ENCODE data around the gene SPSB1. TPM values are rescaled to one million over a fixed set of nuclear protein-coding genes. Genes with fewer than 3 reads are reported as not detected.

SPSB1 gene
- total and polyA plus RNA-seq, 2 of the 4 experiments (the other 2 are of a cell fraction): 16.7 to 19.8 TPM

GRCh38 chr1:9267827-9268581, 24.7 kb upstream of the SPSB1 start:
- BruUV-seq (replicated peaks): no TSS peak
- peaks cover 27% of the 10 kb centered on the region; the same call in 1 of the 2 replicates for H3K36me3 ChIP-seq (ENCODE audit: control insufficient read depth, insufficient read depth, low read length)
- no peak overlapping the region for H3K9ac ChIP-seq (ENCODE audit: low read depth, low read length)
- intact Hi-C loops (cut with micrococcal nuclease): loop anchor here (1.0 to 5.0 kb wide), 4 partner anchors 21 to 223 kb away; no protein-coding TSS in a partner anchor
- no peak overlapping the region for H2BK15ac ChIP-seq (ENCODE audit: low read depth, low read length)
- CTCF ChIA-PET: interaction anchor here (0.7 to 1.9 kb wide), 2 partner anchors 199 to 223 kb away, joined by 3 to 12 read pairs; no protein-coding TSS in a partner anchor
- ATAC-seq (ENCODE audit: low read depth): no peak
- no peaks in the 10 kb centered on the region for H4K20me1 ChIP-seq (ENCODE audit: insufficient read depth, low read length)
- H4K5ac ChIP-seq (ENCODE audit: low read depth, low read length): no peak overlapping the region
- dilution Hi-C loops (cut with HindIII; ENCODE audit: low sequenced_read_pairs, unreplicated experiment): no loop called here
- no peak overlapping the region for H4K91ac ChIP-seq (ENCODE audit: insufficient read depth, low read depth, low read length)
- WGBS, 2 experiments (ENCODE audit: extremely low coverage in 2 of 2, insufficient read length in 1 of 2): 100% methylated on average over 1 of the region's 7 CpGs; no CpG with 5 or more reads in 1 of the 2 experiments
- in situ Hi-C loops (cut with MboI; ENCODE audit: low sequenced_read_pairs): no loop called here
- H3K56ac ChIP-seq (ENCODE audit: extremely low read depth, insufficient read depth, low read length): no peak overlapping the region
- H2BK5ac ChIP-seq (ENCODE audit: low read depth, low read length, poor library complexity, severe bottlenecking): no peak overlapping the region
- H2AK9ac ChIP-seq (replicated peaks; ENCODE audit: low read depth, low read length, poor library complexity): no peak overlapping the region
- no peak overlapping the region for H3K23ac ChIP-seq (ENCODE audit: low read depth, low read length)
- peaks cover 0 to 12% of the 10 kb centered on the region in 2 experiments; a peak in 1 of 4 replicates for H3K79me1 ChIP-seq (ENCODE audit: low read depth in 1 of 2, low read length in 2 of 2)
- no peak for DNase-seq
- H2BK120ac ChIP-seq (ENCODE audit: low read depth, low read length): no peak overlapping the region
- H2AK5ac ChIP-seq (ENCODE audit: low read depth, low read length): no peak overlapping the region
- no peak for TF ChIP-seq SMC3 (IDR thresholded peaks at IDR 0.05; ENCODE audit: low read depth, low read length)
- no peak for TF ChIP-seq POLR2A (IDR thresholded peaks at IDR 0.05; ENCODE audit: low read depth, low read length)
- TF ChIP-seq MXI1 (IDR thresholded peaks at IDR 0.05; ENCODE audit: borderline replicate concordance, low read depth, low read length): no peak
- no peak for TF ChIP-seq MAZ (IDR thresholded peaks at IDR 0.05; ENCODE audit: borderline replicate concordance, low read depth, low read length)
- no peak overlapping the region for H3K27ac ChIP-seq (ENCODE audit: insufficient read depth, low read length)
- no peaks in the 10 kb centered on the region for H3K27me3 ChIP-seq (ENCODE audit: control insufficient read depth, insufficient read depth, low read length)
- H3K14ac ChIP-seq (replicated peaks; ENCODE audit: low read depth, low read length): no peak overlapping the region
- POLR2A ChIA-PET (ENCODE audit: unreplicated experiment): no interaction called here
- no peak overlapping the region for H3K4ac ChIP-seq (ENCODE audit: low read depth, low read length)
- H2AFZ ChIP-seq (replicated peaks; ENCODE audit: low read length, poor library complexity): no peak overlapping the region
- H3K9me3 ChIP-seq (ENCODE audit: control insufficient read depth, insufficient read depth, low read length): no peaks in the 10 kb centered on the region
- no peak overlapping the region for H3K4me2 ChIP-seq (ENCODE audit: low read depth, low read length)
- H3K9me1 ChIP-seq (ENCODE audit: insufficient read depth, low read length): no peaks in the 10 kb centered on the region; the same call in 1 of the 2 replicates
- peaks cover 6% of the 10 kb centered on the region for H3K4me1 ChIP-seq (ENCODE audit: control insufficient read depth, insufficient read depth, low read length)
- no peak overlapping the region for H4K8ac ChIP-seq (ENCODE audit: low read depth in 2 of 2, low read length in 2 of 2)
- no peak overlapping the region for H3K18ac ChIP-seq (ENCODE audit: low read depth, low read length)
- no peak overlapping the region for H3K4me3 ChIP-seq (ENCODE audit: insufficient read depth, low read depth, low read length)
- no peak overlapping the region for H2BK20ac ChIP-seq (ENCODE audit: low read depth, low read length)

All from IMR-90 (cell line).